HG02938 (cell line): Measurements from ENCODE around the gene KCNF1.

Experiments
- ATAC-seq: cut with Tn5 transposase; IDR thresholded peaks from one replicate; pipeline ENCODE4 v1.9.1; 2021; ENCODE audit warnings: mild to moderate bottlenecking, moderate library complexity; ENCODE audit not compliant: unreplicated experiment

Gene KCNF1

GRCh38 chr2:10901160-10901939 lies 10.4 kb upstream of the KCNF1 start:
- no peak for ATAC-seq

GRCh38 chr2:10903861-10904210 lies 7.9 kb upstream of the KCNF1 start:
- no peak for ATAC-seq

DNA sequence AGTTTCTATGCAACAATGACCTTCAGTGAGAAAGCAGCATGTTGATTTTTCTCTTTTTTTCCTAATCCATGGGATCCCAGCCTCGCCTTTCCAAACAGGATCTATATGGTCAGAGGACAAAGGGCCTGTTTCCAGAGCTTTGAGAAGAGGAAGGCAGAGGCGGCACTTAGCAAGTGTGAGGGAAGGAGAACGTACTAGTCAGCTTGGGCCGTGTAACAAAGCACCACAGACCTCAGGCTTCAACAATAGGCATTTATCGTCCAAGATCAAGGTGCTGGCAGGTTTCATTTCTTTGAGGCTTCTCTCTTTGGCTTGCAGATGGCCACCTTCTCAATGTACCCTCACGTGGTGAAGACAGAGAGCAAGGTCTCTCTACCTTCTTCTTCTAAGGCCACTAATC lies 7.3 kb upstream of the KCNF1 start:
- no peak for ATAC-seq

GRCh38 chr2:10905006-10905861 lies 6.5 kb upstream of the KCNF1 start:
- no peak for ATAC-seq

- ATAC-seq = no peak
Observed at GRCh38 chr2:10905862-10906143, 5.9 kb upstream of the KCNF1 start.

DNA sequence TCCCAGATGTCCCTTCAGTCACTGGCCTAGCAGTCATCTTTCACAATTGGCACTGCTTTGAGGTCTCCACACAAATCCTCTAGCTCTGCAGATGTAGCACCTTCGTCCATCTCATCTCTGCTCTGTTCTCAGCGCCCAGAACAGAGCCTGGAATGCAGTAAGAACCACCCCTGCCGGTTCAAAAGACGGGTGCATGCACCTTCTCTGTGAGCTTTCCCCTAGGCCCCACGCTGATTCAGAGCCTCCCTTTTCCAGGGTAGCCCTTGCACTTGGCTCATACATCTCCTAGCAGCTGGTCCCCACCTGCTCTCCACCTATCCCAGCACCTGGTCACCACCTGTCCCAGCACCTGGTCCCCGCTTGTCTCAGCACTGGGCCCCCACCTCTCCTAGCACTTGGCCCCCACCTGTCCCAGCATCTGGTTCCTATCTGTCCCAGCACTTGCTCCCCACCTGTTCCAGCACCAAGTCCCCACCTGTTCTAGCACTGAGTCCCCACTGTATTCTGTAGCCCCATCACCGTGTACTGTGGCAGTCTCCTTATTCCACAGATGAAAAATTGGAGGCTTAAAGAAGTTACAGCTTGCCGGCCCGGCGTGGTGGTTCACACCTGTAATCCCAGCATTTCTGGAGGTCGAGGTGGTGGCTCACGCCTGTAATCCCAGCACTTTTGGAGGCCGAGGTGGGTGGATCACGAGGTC lies 4.7 kb upstream of the KCNF1 start:
- ATAC-seq = no peak

- ATAC-seq = no peak
Observed at GRCh38 chr2:10908195-10908594, 3.5 kb upstream of the KCNF1 start.

DNA sequence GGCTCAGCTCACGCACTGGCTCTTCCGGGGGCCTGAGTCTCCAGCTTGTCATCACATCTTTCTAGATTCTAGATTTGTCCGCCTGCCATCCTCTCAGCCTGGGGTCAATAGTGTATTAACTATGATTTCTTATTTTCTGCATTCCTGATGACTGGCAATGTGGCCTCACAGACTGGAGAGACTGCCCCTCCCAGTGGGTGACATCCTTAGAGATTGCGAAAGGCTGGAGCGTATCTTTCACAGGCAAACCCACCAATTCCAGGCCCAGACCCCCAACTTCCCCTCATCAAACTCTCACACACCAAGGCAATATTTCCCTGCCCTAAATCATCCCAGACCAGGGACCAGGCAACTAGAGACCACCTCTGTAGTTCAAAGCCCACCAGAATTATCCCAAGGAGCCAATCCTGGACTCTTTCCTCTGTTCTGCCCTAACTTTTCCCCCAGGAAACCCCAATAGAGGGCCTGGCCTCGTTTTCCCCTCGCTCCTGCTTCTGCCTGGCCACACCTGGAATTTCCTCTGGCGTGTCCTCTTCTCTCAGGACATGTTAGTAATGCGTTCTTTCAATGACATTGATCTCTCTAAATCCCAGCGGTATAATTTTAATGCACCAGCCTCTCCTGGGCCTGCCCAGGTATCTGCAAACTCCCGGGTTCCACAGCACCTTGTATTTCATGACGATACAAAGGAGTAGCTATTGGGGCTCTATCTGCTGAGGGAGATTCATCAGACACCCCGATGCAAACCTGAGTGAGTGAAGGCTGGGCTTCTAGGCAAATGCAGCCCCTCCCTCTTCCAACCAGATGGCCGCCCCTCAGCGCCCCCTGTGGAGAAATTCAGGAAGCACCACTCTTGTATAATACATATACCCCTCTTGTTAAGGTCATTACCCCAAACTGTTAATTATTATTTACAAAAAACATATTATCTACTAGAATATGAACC lies 2.4 kb upstream of the KCNF1 start:
- ATAC-seq = no peak

GRCh38 chr2:10909996-10910341 lies 1.8 kb upstream of the KCNF1 start:
- ATAC-seq = no peak

- no peak for ATAC-seq
Observed at GRCh38 chr2:10910625-10911024, 1.1 kb upstream of the KCNF1 start.

DNA sequence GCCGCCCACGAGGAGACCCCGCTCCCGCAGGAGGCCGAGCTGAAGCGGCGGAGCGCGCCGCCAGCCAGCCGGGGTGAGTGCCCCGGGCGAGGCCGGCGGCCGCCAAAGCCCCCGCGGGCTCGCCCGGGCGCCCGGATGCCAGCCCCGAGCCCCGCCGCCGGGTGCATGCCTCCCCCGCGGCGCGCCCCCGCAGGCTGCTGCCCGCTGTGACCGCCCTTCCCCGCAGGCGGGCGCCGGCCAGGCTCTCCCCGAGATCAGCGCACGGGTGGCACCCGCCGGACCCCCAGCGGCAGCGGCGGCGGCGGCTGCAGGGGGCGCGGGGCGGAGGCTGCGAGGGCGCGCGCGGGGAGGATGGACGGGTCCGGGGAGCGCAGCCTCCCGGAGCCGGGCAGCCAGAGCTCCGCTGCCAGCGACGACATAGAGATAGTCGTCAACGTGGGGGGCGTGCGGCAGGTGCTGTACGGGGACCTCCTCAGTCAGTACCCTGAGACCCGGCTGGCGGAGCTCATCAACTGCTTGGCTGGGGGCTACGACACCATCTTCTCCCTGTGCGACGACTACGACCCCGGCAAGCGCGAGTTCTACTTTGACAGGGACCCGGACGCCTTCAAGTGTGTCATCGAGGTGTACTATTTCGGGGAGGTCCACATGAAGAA lies 470 bp downstream of the KCNF1 start:
- no peak for ATAC-seq

GRCh38 chr2:10912796-10913455 lies 1.2 kb downstream of the KCNF1 start:
- ATAC-seq = no peak

GRCh38 chr2:10913501-10914271 lies 2.0 kb downstream of the KCNF1 start:
- no peak for ATAC-seq

DNA sequence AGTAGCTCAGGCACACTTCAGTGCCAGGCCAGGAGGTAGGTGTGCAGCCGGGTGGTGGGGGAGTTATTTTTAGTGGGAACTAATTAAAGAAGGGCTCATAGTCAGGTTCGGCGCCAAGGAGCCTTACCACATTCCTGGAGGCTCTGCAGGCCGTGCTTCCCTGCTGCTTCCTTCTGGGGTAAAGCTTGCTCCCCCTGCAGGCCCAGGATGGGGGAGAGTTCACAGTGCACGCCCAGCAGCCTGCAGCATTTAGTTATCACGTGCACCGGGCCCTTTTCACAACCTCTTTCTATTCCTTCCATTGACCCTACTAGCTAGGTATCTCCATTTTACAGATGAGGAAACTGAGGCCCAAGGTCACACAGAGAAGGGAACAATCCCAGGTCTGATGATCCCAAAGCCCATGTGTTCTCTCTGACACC lies 2.5 kb downstream of the KCNF1 start:
- no peak for ATAC-seq

GRCh38 chr2:10915236-10915635 lies 3.5 kb downstream of the KCNF1 start:
- ATAC-seq = no peak

- ATAC-seq = no peak
Observed at GRCh38 chr2:10915731-10916276, 4.1 kb downstream of the KCNF1 start.

DNA sequence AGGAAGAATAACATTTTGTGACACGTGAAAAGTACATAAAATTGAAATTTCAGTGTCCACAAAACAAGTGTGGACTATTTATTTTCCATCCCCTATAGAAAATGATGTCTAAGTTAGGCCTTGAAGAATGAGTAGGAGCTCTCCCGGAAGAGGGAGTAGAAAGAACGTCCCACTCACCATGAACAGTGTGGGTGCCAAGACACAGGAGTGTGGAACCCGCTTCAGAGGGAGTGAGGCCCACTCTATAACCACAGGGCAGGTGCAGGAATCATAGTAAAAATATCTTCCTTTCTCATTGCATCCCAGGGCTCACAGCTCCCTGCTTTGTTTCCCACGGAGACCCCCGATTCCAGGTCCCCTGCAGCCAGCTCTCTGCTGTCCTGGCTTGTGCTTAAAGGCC lies 5.2 kb downstream of the KCNF1 start:
- no peak for ATAC-seq

DNA sequence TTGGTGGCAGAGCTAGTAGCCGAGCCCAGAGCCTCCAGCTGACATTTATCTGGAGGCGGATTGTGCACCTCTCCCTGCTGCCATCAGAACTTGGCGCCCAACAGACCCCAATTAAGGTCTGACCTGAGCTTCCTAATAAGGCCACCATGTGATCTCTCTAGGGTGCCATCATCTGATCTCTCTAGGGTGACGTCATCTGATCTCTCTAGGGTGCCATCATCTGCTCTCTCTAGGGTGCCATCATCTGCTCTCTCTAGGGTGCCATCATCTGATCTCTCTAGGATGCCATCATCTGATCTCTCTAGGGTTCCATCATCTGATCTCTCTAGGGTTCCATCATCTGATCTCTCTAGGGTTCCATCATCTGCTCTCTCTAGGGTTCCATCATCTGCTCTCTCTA lies 6.2 kb downstream of the KCNF1 start:
- no peak for ATAC-seq
